Neural progenitor cell (in vitro differentiated cells): ENCODE measurements around the gene METRNL. TPM values are rescaled to one million over a fixed set of nuclear protein-coding genes. Genes with fewer than 3 reads are reported as not detected.

ENCODE experiments used
- DNase-seq: peaks from one replicate; pipeline ENCODE4 v3.0.0-alpha.2; 2016; ENCODE audit warnings: low spot score
- H2AFZ ChIP-seq: fragments of 200-600 bp; sonication (generic); replicated peaks from 2 replicates; pipeline ENCODE4 v1.6.1; 2016; ENCODE audit warnings: antibody characterized with exemption
- H3F3A ChIP-seq: fragments of 200-600 bp; sonication (generic); 2 replicates; pipeline ENCODE4 v1.6.1; 2016; ENCODE audit warnings: antibody characterized with exemption, low read depth
- H3K27ac ChIP-seq: fragments of 200-600 bp; sonication (generic); 2 replicates; pipeline ENCODE4 v1.5.1; 2016; ENCODE audit warnings: mild to moderate bottlenecking
- H3K27me3 ChIP-seq: fragments of 200-600 bp; sonication (generic); 2 replicates; pipeline ENCODE4 v1.6.1; 2016; ENCODE audit warnings: mild to moderate bottlenecking, moderate library complexity
- H3K36me3 ChIP-seq: fragments of 200-600 bp; sonication (generic); 2 replicates; pipeline ENCODE4 v1.5.1; 2016
- H3K4me1 ChIP-seq: fragments of 200-600 bp; sonication (generic); 2 replicates; pipeline ENCODE4 v1.6.1; 2016; ENCODE audit warnings: mixed run types
- H3K4me2 ChIP-seq: fragments of 200-600 bp; sonication (generic); 2 replicates; pipeline ENCODE4 v1.6.1; 2016
- H3K4me3 ChIP-seq: fragments of 200-600 bp; sonication (generic); 2 replicates; pipeline ENCODE4 v1.5.1; 2016
- H3K79me2 ChIP-seq: fragments of 200-600 bp; sonication (generic); 2 replicates; pipeline ENCODE4 v1.6.1; 2016; ENCODE audit warnings: low read depth
- H3K9ac ChIP-seq: fragments of 200-600 bp; sonication (generic); 2 replicates; pipeline ENCODE4 v1.6.1; 2016
- H3K9me3 ChIP-seq: fragments of 200-600 bp; sonication (generic); 2 replicates; pipeline ENCODE4 v1.5.1; 2016; ENCODE audit warnings: low read depth
- H4K20me1 ChIP-seq: fragments of 200-600 bp; sonication (generic); 2 replicates; pipeline ENCODE4 v1.6.1; 2016; ENCODE audit warnings: low read depth
- H3K27ac Mint-ChIP-seq: 3 replicates; pipeline ENCODE4 v1.8.0; 2021; ENCODE audit warnings: mixed read lengths
- H3K27me3 Mint-ChIP-seq: 2 replicates; pipeline ENCODE4 v1.8.0; 2022; ENCODE audit warnings: low read depth, mild to moderate bottlenecking, inconsistent platforms, moderate library complexity, mixed read lengths; ENCODE audit not compliant: insufficient read depth
- H3K36me3 Mint-ChIP-seq: 3 replicates; pipeline ENCODE4 v1.8.0; 2021; ENCODE audit warnings: mixed read lengths
- H3K4me1 Mint-ChIP-seq: 3 replicates; pipeline ENCODE4 v1.8.0; 2021; ENCODE audit warnings: mixed read lengths
- H3K4me3 Mint-ChIP-seq: 3 replicates; pipeline ENCODE4 v1.8.0; 2021; ENCODE audit warnings: mild to moderate bottlenecking, moderate library complexity, mixed read lengths
- H3K9me3 Mint-ChIP-seq: 3 replicates; pipeline ENCODE4 v1.8.0; 2020; ENCODE audit warnings: mixed read lengths
- CTCF ChIP-seq: fragments of 200-600 bp; sonication (generic); IDR thresholded peaks from 2 replicates; pipeline ENCODE4 v1.5.1; 2017; ENCODE audit warnings: antibody characterized with exemption, mild to moderate bottlenecking
- EZH2 ChIP-seq: fragments of 200-600 bp; sonication (generic); IDR thresholded peaks from 2 replicates; pipeline ENCODE4 v1.6.1; 2017; ENCODE audit warnings: antibody characterized with exemption, mild to moderate bottlenecking, moderate library complexity
- EZH2phosphoT487 ChIP-seq: fragments of 200-600 bp; sonication (generic); IDR thresholded peaks from 2 replicates; pipeline ENCODE4 v1.6.1; 2017; ENCODE audit warnings: antibody characterized with exemption
- total RNA-seq: library from RNA; depleted of rRNA; stranded (reverse); fragments of >200 nt; gene quantifications from 2 replicates; pipeline ENCODE4 v1.2.3, GENCODE V29; 2015; ENCODE audit warnings: low replicate concordance

Gene METRNL
- total RNA-seq, 1 donor from 2014 or later, result 3.6 TPM

- H3K9me3 Mint-ChIP-seq, result peaks cover 13% of the 10 kb centered on the region
Observed at GRCh38 chr17:83104577-83105505, 25.4 kb downstream of the METRNL start.

DNA sequence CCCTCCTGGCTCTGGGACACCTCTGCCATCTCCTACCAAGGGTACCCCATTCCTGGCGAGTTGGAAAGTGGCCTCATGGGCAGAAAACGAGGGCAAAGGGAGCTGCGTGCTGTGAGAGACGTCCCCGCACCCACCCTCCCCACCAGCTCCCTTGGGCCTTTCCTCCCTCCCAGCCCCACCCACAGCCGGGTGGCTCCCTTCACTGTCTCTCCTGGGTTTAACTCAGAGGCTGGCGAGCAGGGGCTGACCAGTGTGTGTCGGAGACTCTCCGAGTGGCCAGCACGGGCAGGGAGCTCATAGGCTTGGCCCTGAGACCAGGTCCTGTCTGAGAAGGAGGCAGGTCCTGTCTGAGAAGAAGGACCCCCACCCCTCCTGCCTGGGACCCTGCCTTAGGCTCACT lies 26.1 kb downstream of the METRNL start:
- Histone ChIP-seq H3K36me3 (no peaks in the 10 kb centered on the region), H2AFZ (no peak overlapping the region), H3K4me3 (no peak overlapping the region), H3K9me3 (no peaks in the 10 kb centered on the region), H3K4me1 (no peaks in the 10 kb centered on the region), H3K27me3 (no peaks in the 10 kb centered on the region), H3K27ac (no peak overlapping the region), H3F3A (no peaks in the 10 kb centered on the region), H3K4me2 (no peak overlapping the region), H3K9ac (no peak overlapping the region), H4K20me1 (no peaks in the 10 kb centered on the region), H3K79me2 (no peaks in the 10 kb centered on the region)
- Mint-ChIP-seq H3K9me3 (peaks cover 13% of the 10 kb centered on the region), H3K27me3 (peaks cover 12% of the 10 kb centered on the region), H3K4me1 (peaks cover 25% of the 10 kb centered on the region), H3K4me3 (no peak overlapping the region), H3K27ac (no peak overlapping the region), H3K36me3 (no peaks in the 10 kb centered on the region)
- no peak for DNase-seq
- no peak for TF ChIP-seq CTCF

More at GRCh38 chr17:83104577-83105505, 25.4 kb downstream of the METRNL start:
- Histone ChIP-seq H3K9me3 (no peaks in the 10 kb centered on the region), H2AFZ (no peak overlapping the region), H3K4me2 (no peak overlapping the region), H3K27me3 (no peaks in the 10 kb centered on the region), H3K4me3 (no peak overlapping the region), H3K4me1 (peaks cover 4% of the 10 kb centered on the region), H3F3A (no peaks in the 10 kb centered on the region), H3K79me2 (no peaks in the 10 kb centered on the region), H3K9ac (no peak overlapping the region), H4K20me1 (no peaks in the 10 kb centered on the region), H3K27ac (no peak overlapping the region), H3K36me3 (no peaks in the 10 kb centered on the region)
- Mint-ChIP-seq H3K4me3 (no peak overlapping the region), H3K27ac (peak overlapping the region; percentile 72), H3K27me3 (peaks cover 12% of the 10 kb centered on the region), H3K4me1 (peaks cover 26% of the 10 kb centered on the region), H3K36me3 (no peaks in the 10 kb centered on the region)
- DNase-seq, result no peak
- TF ChIP-seq CTCF, result no peak
- TF ChIP-seq EZH2, result no peak
- no peak for TF ChIP-seq EZH2phosphoT487

- Histone ChIP-seq H3K9me3 (no peaks in the 10 kb centered on the region), H3F3A (no peaks in the 10 kb centered on the region), H2AFZ (no peak overlapping the region), H3K9ac (no peak overlapping the region), H3K4me2 (no peak overlapping the region), H3K27me3 (no peaks in the 10 kb centered on the region), H3K4me1 (no peaks in the 10 kb centered on the region), H4K20me1 (no peaks in the 10 kb centered on the region), H3K4me3 (no peak overlapping the region), H3K27ac (no peak overlapping the region), H3K79me2 (no peaks in the 10 kb centered on the region), H3K36me3 (no peaks in the 10 kb centered on the region)
- no peaks in the 10 kb centered on the region for H3K36me3 Mint-ChIP-seq
- H3K27me3 Mint-ChIP-seq, result peaks cover 14% of the 10 kb centered on the region
- no peak overlapping the region for H3K4me3 Mint-ChIP-seq
- DNase-seq, result no peak
- H3K27ac Mint-ChIP-seq, result no peak overlapping the region
- peaks cover 31% of the 10 kb centered on the region for H3K4me1 Mint-ChIP-seq
- peaks cover 13% of the 10 kb centered on the region for H3K9me3 Mint-ChIP-seq
- no peak for TF ChIP-seq EZH2phosphoT487
- no peak for TF ChIP-seq EZH2
Observed at GRCh38 chr17:83106056-83106588, 26.7 kb downstream of the METRNL start.
